Mesothelial cell of epicardium (in vitro differentiated cells): ENCODE results near the gene KRT8. TPM values are rescaled to one million over a fixed set of nuclear protein-coding genes. Genes with fewer than 3 reads are reported as not detected.
"Not testable (repeated sequence)": the region's sequence is repeated elsewhere in the genome, so short reads cannot be mapped to it uniquely, and the experiment has no call there.

ENCODE experiments used
- DNase-seq, 2 experiments: peaks; one replicate each; pipeline ENCODE4 v3.0.0; 2021; ENCODE audit warnings: low spot score in 2 of 2; ENCODE audit not compliant: unreplicated experiment in 2 of 2
- H3K27ac Mint-ChIP-seq: 2 replicates; pipeline ENCODE4 v1.8.0; 2021; ENCODE audit warnings: mixed read lengths
- H3K27me3 Mint-ChIP-seq: 2 replicates; pipeline ENCODE4 v1.8.0; 2021; ENCODE audit warnings: low read depth, mixed read lengths
- H3K36me3 Mint-ChIP-seq: 2 replicates; pipeline ENCODE4 v1.8.0; 2021; ENCODE audit warnings: mixed read lengths
- H3K4me1 Mint-ChIP-seq: 2 replicates; pipeline ENCODE4 v1.8.0; 2021; ENCODE audit warnings: mixed read lengths
- H3K4me3 Mint-ChIP-seq: 2 replicates; pipeline ENCODE4 v1.8.0; 2021; ENCODE audit warnings: mild to moderate bottlenecking, moderate library complexity, mixed read lengths
- H3K9me3 Mint-ChIP-seq: 2 replicates; pipeline ENCODE4 v1.8.0; 2021; ENCODE audit warnings: mixed read lengths
- total RNA-seq: library from RNA; stranded (reverse); gene quantifications from 3 replicates; pipeline ENCODE4 v1.2.1, GENCODE V29; 2021
- TF ChIP-seq, protein P1 (sequence below): fragments of 200-600 bp; sonication (generic); IDR thresholded peaks from one replicate; pipeline ENCODE4 v1.5.0; 2021; ENCODE audit warnings: antibody characterized with exemption; ENCODE audit not compliant: unreplicated experiment

The KRT8 gene
- total RNA-seq, result 1,131 to 1,194 TPM (median 1,142 TPM) in 3 replicates

GRCh38 chr12:52904509-52905300 lies at the start of gene KRT8:
TSS of gene KRT8 (minus strand) at chr12:52905076. CDS start at chr12:52904981, 95 bp downstream.
- peak; percentile 86 to 94 for DNase-seq
- TF ChIP-seq, protein P1, sequence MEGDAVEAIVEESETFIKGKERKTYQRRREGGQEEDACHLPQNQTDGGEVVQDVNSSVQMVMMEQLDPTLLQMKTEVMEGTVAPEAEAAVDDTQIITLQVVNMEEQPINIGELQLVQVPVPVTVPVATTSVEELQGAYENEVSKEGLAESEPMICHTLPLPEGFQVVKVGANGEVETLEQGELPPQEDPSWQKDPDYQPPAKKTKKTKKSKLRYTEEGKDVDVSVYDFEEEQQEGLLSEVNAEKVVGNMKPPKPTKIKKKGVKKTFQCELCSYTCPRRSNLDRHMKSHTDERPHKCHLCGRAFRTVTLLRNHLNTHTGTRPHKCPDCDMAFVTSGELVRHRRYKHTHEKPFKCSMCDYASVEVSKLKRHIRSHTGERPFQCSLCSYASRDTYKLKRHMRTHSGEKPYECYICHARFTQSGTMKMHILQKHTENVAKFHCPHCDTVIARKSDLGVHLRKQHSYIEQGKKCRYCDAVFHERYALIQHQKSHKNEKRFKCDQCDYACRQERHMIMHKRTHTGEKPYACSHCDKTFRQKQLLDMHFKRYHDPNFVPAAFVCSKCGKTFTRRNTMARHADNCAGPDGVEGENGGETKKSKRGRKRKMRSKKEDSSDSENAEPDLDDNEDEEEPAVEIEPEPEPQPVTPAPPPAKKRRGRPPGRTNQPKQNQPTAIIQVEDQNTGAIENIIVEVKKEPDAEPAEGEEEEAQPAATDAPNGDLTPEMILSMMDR, result peak; percentile 34
- Mint-ChIP-seq H3K4me1 (peaks cover 76% of the 10 kb centered on the region), H3K36me3 (peaks cover 22% of the 10 kb centered on the region), H3K4me3 (peak within 1 kb of the TSS; percentile 98), H3K27ac (peak within 1 kb of the TSS; percentile 91)
- not testable (repeated sequence) for H3K27me3 Mint-ChIP-seq, H3K9me3 Mint-ChIP-seq

- no peak overlapping the region for H3K4me3 Mint-ChIP-seq
- peak overlapping the region; percentile 77 for H3K27ac Mint-ChIP-seq
These were observed 48.4 kb upstream of the KRT8 start for GRCh38 chr12:52953181-52953841.

DNA sequence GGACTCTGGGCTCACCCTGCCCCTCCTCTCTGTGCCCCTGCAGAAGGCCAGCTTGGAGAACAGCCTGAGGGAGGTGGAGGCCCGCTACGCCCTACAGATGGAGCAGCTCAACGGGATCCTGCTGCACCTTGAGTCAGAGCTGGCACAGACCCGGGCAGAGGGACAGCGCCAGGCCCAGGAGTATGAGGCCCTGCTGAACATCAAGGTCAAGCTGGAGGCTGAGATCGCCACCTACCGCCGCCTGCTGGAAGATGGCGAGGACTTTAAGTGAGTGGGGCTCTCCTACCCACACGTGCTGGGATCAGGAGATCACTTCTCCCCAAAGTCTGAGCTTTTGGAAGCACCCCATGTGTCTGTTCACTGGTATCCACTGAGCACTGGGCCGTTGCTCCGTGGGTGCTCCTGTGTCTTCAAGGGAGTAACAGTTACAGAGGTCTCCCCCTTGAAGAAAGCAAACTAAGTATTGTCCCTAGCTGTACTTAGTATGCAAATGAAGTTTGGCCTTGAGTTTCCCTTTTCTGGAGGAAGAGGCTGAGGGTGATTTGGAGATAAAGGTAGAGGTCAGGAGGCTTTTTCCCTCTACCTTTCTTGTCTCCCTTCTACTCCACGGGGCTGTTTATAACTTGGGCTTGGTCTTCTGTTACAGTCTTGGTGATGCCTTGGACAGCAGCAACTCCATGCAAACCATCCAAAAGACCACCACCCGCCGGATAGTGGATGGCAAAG lies 47.4 kb upstream of the KRT8 start:
- Mint-ChIP-seq H3K4me3 (peak overlapping the region; percentile 88), H3K36me3 (peaks cover 31% of the 10 kb centered on the region), H3K4me1 (peaks cover 47% of the 10 kb centered on the region), H3K9me3 (no peaks in the 10 kb centered on the region), H3K27me3 (no peaks in the 10 kb centered on the region), H3K27ac (peak overlapping the region; percentile 96)
- TF ChIP-seq, protein P1, result peak; percentile 32
- no peak for DNase-seq

More at GRCh38 chr12:52953181-52953841, 48.4 kb upstream of the KRT8 start:
- TF ChIP-seq, protein P1, result no peak
- peaks cover 38% of the 10 kb centered on the region for H3K4me1 Mint-ChIP-seq
- peaks cover 31% of the 10 kb centered on the region for H3K36me3 Mint-ChIP-seq
- H3K27me3 Mint-ChIP-seq, result no peaks in the 10 kb centered on the region
- H3K9me3 Mint-ChIP-seq, result no peaks in the 10 kb centered on the region
- no peak for DNase-seq

DNA sequence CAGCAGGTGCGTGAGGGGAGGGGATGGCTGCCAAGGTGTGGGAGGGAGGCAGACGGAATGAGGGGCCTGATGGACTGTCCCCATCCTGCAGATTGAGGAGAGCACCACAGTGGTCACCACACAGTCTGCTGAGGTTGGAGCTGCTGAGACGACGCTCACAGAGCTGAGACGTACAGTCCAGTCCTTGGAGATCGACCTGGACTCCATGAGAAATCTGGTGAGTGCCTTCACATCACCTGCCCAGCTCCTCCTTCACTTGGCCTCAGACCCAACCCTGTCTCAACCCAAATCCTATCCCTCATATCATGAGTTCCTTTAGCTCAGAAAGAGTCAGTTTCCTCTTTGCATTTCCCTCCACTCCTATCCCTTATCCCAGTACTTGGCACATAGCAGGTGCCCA lies 46.8 kb upstream of the KRT8 start:
- TF ChIP-seq, protein P1, result no peak
- Mint-ChIP-seq H3K36me3 (peaks cover 31% of the 10 kb centered on the region), H3K9me3 (no peaks in the 10 kb centered on the region), H3K27me3 (no peaks in the 10 kb centered on the region), H3K4me3 (peak overlapping the region; percentile 88), H3K27ac (peak overlapping the region; percentile 96), H3K4me1 (peaks cover 53% of the 10 kb centered on the region)
- DNase-seq, result no peak

DNA sequence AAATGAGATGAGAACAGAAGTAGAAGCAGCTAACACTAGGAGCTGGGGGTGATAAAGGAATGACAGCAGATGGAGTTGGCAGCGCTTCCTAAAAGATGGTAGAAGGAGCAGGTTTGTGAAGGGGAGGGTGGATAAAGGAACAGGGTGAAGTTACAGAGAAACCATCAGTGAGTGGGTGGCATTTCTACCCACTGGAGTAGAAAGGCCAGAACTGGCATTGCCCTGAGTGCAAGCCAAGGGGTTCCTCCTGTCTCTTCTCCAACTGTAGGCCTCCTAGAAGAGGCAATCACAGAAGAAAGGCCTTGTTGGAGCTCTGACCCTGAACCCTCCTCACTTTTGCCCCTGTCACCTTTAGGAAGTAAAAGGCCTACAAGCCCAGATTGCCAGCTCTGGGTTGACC lies 46.2 kb upstream of the KRT8 start:
- Mint-ChIP-seq H3K27ac (peak overlapping the region; percentile 96), H3K27me3 (no peaks in the 10 kb centered on the region), H3K36me3 (peaks cover 31% of the 10 kb centered on the region), H3K9me3 (no peaks in the 10 kb centered on the region), H3K4me1 (peaks cover 58% of the 10 kb centered on the region), H3K4me3 (peak overlapping the region; percentile 88)
- TF ChIP-seq, protein P1, result no peak
- no peak for DNase-seq
